ENCODE results near the gene MEA1.

The MEA1 gene

GRCh38 chr6:43054206-43054943 is 40.6 kb upstream of the MEA1 start:
- Histone ChIP-seq H3K4me2 (peak overlapping the region; percentile 16; the same call in 1 of the 2 replicates), H3K4me1 (ENCODE audit: low read depth, poor library complexity, severe bottlenecking) (peaks cover 21% of the 10 kb centered on the region), H3K4me3 (IDR thresholded peaks at IDR 0.05; ENCODE audit: insufficient read depth, low read depth, low read length) (no peak overlapping the region), H3K27ac (0 out of 2 replicates have a peak overlapping the region, but pooled peaks have one; percentile 47), H4K20me1 (ENCODE audit: insufficient read depth) (no peaks in the 10 kb centered on the region), H3K36me3 (ENCODE audit: insufficient read depth) (no peaks in the 10 kb centered on the region), H3K27me3 (ENCODE audit: insufficient read depth, low read depth) (no peaks in the 10 kb centered on the region), H3K79me2 (ENCODE audit: insufficient read depth, low read depth) (peaks cover 22% of the 10 kb centered on the region), H3K9ac (peak overlapping the region; percentile 79; the same call in 1 of the 2 replicates), H2AFZ (ENCODE audit: low read depth) (peak overlapping the region; percentile 55; the same call in 1 of the 2 replicates)
- TF ChIP-seq CTCF (conservative IDR thresholded peaks at IDR 0.05; ENCODE audit: low read depth, low read length): no peak

- peak within 1 kb of the TSS; percentile 55; the same call in 1 of the 2 replicates for H2AFZ ChIP-seq (ENCODE audit: low read depth)
- no peaks in the 10 kb centered on the region for H4K20me1 ChIP-seq (ENCODE audit: insufficient read depth)
- H3K27ac ChIP-seq: peak within 1 kb of the TSS; percentile 47
- H3K4me1 ChIP-seq (ENCODE audit: low read depth, poor library complexity, severe bottlenecking): peaks cover 21% of the 10 kb centered on the region
- H3K27me3 ChIP-seq (ENCODE audit: insufficient read depth, low read depth): no peaks in the 10 kb centered on the region
- no peak within 1 kb of the TSS for H3K4me3 ChIP-seq (IDR thresholded peaks at IDR 0.05; ENCODE audit: insufficient read depth, low read depth, low read length)
- no peak for TF ChIP-seq CTCF (conservative IDR thresholded peaks at IDR 0.05; ENCODE audit: low read depth, low read length)
- peak within 1 kb of the TSS; percentile 74 for H3K4me2 ChIP-seq
- peaks cover 18% of the 10 kb centered on the region for H3K79me2 ChIP-seq (ENCODE audit: insufficient read depth, low read depth)
- H3K36me3 ChIP-seq (ENCODE audit: insufficient read depth): no peaks in the 10 kb centered on the region
- H3K9ac ChIP-seq: peak within 1 kb of the TSS; percentile 79
Measured at GRCh38 chr6:43053545-43054205, 39.9 kb upstream of the MEA1 start, which contains the start of gene CUL7. Gene CUL7 (minus strand): TSS chr6:43053851. CDS start chr6:43052788, 1,063 bp downstream.

DNA sequence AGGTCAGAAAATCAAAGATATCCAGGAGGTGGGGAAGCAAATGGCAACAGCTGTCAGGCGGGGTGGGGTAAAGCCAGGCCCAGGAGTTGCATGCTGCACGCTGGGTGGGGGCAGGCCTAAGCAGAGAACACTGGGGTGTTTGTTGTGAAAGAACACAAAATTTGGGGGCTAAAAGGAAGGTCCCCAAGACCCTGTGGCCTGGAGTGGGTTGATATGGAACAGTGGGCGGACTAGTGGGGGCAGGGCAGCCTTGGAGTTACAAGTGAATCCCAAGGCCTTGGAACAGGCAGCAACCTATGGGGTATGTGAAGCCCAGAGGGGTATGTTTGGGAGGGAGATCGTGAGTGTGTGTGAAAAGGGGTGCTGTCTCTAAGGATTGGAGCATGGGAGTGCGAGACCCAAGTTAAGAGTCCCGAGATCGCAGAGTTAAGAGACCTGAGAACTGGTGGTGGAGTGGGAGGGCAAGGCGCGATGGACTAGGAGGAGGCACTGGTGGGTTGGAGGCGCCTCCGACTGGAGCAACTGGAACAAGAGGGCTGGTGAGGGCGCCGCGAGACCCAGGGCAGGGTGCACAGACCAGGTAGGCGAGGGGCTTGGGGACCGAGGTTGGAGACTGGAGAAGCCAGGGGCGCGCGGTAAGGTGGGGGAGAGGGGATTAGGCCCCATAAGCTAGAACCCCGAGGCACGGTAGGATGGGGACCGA is 39.2 kb upstream of the MEA1 start:
- Histone ChIP-seq H3K27me3 (ENCODE audit: insufficient read depth, low read depth) (no peaks in the 10 kb centered on the region), H3K4me2 (peak overlapping the region; percentile 74), H3K79me2 (ENCODE audit: insufficient read depth, low read depth) (peaks cover 11% of the 10 kb centered on the region), H2AFZ (ENCODE audit: low read depth) (peak overlapping the region; percentile 55; the same call in 1 of the 2 replicates), H4K20me1 (ENCODE audit: insufficient read depth) (no peaks in the 10 kb centered on the region), H3K27ac (peak overlapping the region; percentile 47), H3K4me3 (IDR thresholded peaks at IDR 0.05; ENCODE audit: insufficient read depth, low read depth, low read length) (no peak overlapping the region), H3K4me1 (ENCODE audit: low read depth, poor library complexity, severe bottlenecking) (peaks cover 14% of the 10 kb centered on the region), H3K9ac (peak overlapping the region; percentile 79), H3K36me3 (ENCODE audit: insufficient read depth) (no peaks in the 10 kb centered on the region)
- TF ChIP-seq CTCF (conservative IDR thresholded peaks at IDR 0.05; ENCODE audit: low read depth, low read length): no peak

- Histone ChIP-seq H3K4me1 (ENCODE audit: low read depth, poor library complexity, severe bottlenecking) (peaks cover 12% of the 10 kb centered on the region), H2AFZ (ENCODE audit: low read depth) (no peak overlapping the region), H3K36me3 (ENCODE audit: insufficient read depth) (no peaks in the 10 kb centered on the region), H3K4me2 (peak overlapping the region; percentile 74), H3K79me2 (ENCODE audit: insufficient read depth, low read depth) (peaks cover 9% of the 10 kb centered on the region; the same call in 1 of the 2 replicates), H4K20me1 (ENCODE audit: insufficient read depth) (no peaks in the 10 kb centered on the region), H3K4me3 (IDR thresholded peaks at IDR 0.05; ENCODE audit: insufficient read depth, low read depth, low read length) (no peak overlapping the region), H3K9ac (peak overlapping the region; percentile 79; the same call in 1 of the 2 replicates), H3K27ac (no peak overlapping the region), H3K27me3 (ENCODE audit: insufficient read depth, low read depth) (no peaks in the 10 kb centered on the region)
- no peak for TF ChIP-seq CTCF (conservative IDR thresholded peaks at IDR 0.05; ENCODE audit: low read depth, low read length)
Measured at GRCh38 chr6:43052225-43052841, 38.6 kb upstream of the MEA1 start.

Measured in KMS-11 (cell line).